ENCODE data around the gene DUS3L.

DNA sequence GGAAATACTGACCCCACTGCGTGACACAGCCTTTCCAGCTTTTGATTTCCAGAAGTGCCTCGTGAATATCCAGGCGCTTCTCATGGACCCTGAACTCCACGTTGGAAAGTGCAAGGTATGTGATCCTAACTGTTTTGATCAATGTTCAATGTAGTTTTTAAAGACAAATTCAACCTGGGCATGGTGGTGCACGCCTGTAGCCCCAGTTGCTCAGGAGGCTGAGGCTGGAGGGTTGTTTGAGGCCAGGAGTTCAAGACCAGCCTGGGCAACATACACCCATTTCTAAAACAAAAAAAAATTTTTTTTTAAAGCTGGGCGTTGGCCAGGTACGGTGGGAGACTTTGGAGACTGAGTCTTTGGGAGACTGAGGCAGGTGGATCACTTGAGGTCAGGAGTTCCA, 39.3 kb downstream of the DUS3L start:
- TF ChIP-seq YY1 (IDR thresholded peaks at IDR 0.05; ENCODE audit: low read depth) (no peak), MAX (IDR thresholded peaks at IDR 0.05) (no peak), RAD21 (IDR thresholded peaks at IDR 0.05; ENCODE audit: low read depth) (no peak), EP300 (IDR thresholded peaks at IDR 0.05; ENCODE audit: borderline replicate concordance) (no peak), TAF1 (IDR thresholded peaks at IDR 0.05; ENCODE audit: low read depth) (no peak), CEBPB (IDR thresholded peaks at IDR 0.05) (no peak)

Data from Ishikawa (cell line).